IPS-18c (cell line): Measurements from ENCODE around the gene GHRHR.

Source experiments
- H3K4me3 ChIP-seq: 2 replicates; pipeline ENCODE4 v1.7.0; 2013; ENCODE audit warnings: low read depth, mild to moderate bottlenecking, low read length, moderate library complexity; ENCODE audit not compliant: insufficient read depth
- H3K9me3 ChIP-seq: one replicate; pipeline ENCODE4 v1.6.1; 2013; ENCODE audit warnings: mild to moderate bottlenecking, low read length, moderate library complexity; ENCODE audit not compliant: control insufficient read depth, insufficient read depth

Gene GHRHR

DNA sequence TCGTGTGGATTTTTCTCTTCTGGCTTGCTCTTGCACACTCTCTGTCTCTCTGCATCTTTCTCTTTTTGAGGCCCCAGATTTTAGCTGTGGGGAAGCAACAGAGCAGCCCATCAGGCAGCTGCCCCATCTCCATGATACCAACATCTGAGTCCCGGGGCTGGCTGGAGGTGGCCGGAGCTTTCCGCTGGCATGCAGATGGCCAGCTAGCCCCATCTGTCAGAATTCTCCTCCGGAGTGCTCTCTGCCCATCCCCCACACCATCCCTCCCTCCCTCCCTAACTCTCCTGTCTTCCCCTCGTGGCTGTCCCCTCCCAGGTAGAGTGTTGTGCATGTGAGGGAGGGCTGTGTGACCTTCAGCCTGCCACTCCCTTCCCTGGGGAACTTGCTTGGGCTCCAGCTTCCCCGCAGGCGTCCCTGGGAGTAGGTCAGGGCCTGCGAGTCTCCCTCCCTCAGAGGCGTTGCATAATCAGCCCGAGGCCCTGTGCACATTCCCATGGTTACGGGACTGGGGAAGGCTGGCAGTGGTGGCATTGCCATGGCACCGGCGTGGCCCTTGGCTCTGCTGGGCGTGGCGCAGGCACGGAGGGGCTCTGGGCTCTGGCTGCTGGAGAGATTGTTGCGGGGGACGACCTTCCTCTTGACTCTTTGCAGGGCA is 24.7 kb downstream of the GHRHR start:
- H3K4me3 ChIP-seq, result no peak overlapping the region
- no peaks in the 10 kb centered on the region for H3K9me3 ChIP-seq

DNA sequence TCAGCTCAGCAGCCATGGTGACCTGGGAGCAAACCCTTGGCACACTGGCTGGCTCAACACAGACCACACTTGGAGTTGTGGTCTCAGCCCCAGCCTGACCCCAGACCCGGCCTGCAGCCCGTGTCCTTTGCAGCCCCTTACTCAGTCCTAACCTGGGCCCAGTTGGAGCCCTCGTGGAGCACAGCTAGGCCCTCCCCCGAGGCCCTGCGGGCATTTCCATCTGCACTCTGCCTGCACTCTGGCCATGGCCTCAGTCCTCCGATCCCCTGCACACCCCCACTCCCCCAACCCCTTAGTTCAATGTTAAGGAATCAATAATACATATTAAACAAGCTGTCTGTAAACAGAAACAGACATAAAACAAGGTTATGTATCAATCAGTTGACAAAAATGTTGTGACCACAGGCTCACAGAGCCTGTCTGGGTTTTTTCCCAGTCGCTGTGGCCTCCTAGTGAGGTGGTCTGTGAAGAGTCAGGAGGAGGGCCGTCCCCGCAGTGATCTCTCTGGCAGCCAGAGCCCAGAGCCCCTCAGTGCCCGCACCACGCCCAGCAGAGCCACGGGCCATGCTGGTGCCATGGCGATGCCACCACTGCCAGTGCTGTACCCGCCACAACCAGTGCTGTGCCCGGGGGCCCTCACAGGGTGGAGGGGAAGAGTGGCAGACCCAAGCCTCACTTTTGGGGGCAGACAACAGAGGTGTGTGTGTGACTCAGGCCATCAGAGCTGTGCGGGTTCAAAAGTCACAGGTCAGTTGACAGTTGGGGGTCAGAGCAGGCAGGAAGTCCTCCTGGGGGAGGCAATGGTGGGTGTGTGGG is 25.5 kb downstream of the GHRHR start:
- H3K9me3 ChIP-seq, result no peaks in the 10 kb centered on the region
- no peak overlapping the region for H3K4me3 ChIP-seq

DNA sequence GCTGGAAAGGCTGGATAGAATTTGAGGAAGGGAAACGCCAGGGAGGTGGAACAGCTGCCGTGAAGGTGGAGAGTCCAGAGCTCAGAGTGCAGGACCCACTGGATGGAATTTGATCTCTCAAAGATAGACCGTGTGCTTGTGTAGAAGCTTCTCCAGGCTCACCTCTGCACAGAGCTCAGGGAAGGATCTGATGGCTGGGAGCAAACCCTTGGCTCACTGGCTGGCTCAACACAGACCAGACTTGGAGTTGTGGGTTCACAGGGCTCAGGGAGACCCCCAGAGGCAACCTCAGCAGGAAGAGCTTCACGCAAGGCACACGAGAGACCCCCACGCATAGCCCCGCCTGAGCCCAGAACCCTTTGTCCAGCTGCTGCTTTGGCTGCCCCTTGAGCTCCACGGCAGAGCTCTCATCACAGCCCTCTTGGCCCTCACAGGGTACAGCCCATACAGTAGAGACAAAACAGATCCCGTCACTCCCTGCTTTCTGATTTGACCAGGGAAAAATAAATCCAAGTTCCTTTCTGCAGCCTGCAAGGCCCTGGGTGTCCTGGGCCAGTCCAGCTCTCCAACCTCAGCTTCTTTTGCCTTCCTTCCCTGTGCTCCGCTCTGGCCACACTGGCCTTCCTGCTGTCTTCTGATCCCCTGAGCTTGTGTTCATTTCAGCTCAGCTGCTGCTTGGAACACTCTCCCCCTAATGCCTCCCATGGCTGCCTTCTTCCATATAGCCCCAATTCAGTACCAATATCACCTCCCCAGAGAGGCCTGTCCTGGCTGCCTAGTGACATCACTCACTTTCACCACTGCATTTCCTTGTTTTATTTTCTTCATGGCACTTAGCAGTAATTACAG is 26.3 kb downstream of the GHRHR start:
- no peak overlapping the region for H3K4me3 ChIP-seq
- H3K9me3 ChIP-seq, result no peaks in the 10 kb centered on the region

DNA sequence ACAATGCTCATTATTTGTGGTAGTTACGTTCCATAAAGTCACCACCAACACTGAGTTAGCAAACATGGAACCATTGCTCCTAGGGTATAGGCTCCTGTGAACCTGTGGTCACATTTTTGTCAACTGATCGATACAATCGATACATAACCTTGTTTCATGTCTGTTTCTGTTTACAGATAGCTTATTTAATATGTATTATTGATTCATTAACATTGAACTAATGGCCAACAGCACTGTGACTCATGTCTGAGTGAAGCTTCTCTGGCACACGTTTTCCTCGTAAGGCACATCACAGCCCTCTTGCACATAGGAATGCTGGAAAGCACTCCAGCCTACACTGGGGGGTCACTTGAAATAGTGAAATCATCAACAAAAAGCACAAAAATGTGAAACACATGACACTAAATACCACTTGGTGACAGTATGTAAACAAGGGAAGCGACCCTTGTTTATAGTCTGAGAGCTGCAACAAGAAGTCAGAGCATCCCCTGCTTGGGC is 27.0 kb downstream of the GHRHR start:
- Histone ChIP-seq H3K9me3 (no peaks in the 10 kb centered on the region), H3K4me3 (no peak overlapping the region)

DNA sequence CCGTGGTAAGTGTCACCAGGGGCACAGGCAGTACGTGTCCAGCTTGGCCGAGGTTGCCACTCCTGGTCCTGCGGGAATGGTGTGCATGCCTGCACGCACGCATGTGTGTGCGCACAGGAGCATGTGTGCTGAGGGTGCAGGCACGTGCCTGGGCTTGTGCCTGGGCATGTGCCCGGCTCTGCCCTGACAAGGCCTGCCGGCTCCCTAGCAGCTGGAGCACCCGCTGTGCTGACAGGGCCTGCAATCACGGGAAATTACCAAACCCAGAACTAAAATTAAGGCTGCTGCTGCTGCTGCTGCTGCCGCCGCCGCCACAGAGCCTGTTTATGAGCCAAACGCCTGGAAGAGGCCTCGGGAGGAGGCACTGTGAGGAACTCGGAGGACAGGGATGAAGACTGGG is 28.7 kb downstream of the GHRHR start:
- Histone ChIP-seq H3K4me3 (no peak overlapping the region), H3K9me3 (no peaks in the 10 kb centered on the region)

DNA sequence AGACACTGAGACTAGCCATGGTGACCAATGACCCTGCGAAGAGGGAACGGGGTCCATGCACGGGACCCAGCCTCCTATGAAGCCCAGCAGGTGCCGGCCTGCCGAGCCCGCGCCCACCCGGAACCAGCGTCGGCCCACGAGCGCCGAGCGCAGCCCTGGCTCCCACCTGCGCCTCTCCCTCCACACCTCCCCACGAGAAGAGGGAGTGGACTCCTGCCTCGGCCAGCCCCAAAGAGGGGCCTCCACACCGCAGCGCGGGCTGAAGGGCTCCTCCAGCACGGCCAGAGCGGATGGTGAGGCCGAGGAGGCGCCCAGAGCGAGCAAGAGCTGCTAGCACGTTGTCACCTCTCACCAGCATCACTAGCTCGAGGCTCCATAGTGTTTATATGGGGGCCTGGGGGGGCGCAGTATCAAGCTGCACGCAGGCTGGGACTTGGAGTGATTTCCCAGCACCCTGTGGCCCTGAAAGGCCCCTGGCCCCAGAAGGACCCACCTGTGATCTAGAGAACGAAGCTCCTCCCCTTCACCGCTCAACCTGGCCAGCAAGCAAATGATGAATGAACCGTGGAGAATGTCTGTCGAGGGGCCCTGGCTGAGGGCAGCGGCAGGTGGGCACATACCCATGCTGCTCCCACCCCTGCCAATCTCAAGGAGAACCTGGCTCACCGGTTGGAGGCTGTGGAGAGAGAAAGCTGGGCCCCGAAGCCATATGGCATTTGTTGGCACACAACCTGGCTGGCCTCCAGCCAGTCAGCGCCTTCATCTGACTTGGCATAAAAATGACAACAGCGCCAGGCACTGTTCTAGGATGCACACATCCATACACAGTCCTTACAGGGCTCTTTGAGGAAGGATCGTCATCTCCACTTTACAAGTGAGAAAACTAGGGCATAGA is 30.7 kb downstream of the GHRHR start:
- H3K4me3 ChIP-seq, result no peak overlapping the region; the same call in 1 of the 2 replicates
- no peaks in the 10 kb centered on the region for H3K9me3 ChIP-seq

DNA sequence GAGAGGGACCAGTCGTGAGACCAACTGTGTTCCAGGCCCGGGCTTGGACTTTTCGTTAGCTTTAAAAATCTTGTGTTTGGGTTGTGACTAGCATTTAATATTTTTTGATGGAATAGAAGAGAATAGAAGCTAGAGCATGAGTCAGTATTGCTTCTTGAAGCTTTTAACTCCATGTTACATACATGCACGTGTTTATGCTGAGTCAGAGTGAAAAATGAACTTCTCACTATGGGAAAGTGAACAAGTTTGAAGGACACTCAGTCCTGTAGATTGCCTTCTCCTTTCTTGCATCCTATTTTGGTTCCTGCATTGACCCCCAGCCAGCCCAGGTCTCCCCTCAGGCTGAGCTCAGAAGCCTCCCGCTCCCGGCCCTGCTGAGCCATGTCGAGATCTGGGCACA is 31.8 kb downstream of the GHRHR start:
- Histone ChIP-seq H3K4me3 (no peak overlapping the region), H3K9me3 (no peaks in the 10 kb centered on the region)

DNA sequence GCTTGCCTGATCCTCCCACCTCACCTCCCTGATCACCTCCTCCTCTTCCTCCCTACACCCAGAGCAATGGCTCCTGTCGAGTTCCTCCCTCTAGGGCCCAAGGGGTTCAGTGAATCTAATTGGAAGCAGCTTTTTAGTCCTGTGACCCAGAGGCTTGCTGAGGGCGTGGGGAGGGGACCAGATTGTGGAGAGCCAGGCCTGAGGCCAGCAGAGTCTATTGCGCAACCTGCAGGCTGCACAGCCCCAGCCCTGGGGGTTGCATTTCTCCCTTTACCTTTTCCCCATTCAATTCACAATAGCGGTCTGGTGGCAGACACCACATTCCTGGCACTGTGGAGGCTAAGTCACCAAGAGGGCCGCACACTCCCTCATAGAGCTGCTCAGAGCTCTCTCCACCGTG is 32.5 kb downstream of the GHRHR start:
- Histone ChIP-seq H3K4me3 (no peak overlapping the region), H3K9me3 (no peaks in the 10 kb centered on the region)

DNA sequence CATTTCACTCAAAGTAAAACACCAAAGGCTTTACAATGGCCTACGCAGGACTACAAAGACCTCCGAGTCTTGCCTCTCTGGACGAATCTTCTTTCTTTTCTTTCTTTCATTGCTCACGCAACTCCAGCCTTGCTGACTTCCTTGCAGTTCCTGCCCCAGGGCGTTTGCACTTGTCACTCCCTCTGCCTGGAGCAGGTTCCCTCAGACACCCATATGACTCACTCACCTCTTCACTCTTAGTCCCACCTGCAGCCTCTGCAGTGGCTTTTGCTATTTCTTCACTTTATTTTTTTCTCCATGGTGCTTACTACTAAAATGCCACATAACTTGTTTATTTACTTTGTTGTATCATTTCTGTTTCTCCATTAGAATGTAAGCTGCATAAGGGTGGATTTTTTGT is 33.1 kb downstream of the GHRHR start:
- Histone ChIP-seq H3K9me3 (no peaks in the 10 kb centered on the region), H3K4me3 (no peak overlapping the region)

DNA sequence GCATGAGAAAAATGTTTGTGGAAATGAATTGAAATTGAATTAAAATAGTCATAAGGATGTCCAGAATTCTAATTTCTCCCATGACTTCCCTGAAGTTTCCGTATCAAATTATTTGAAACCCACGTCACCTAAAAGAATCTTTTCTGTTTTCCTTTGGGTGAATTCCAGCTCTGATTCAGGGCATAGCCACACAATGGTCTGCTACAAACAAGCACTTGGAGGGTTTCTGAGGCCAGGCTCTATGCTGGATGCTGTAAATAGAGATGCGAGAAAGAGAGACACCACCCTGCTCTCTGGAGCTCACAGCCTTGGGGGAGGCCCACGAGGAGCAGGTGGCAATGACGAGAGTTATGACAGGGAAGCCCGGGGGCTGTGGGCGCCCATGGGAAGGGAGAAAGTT is 33.6 kb downstream of the GHRHR start:
- Histone ChIP-seq H3K9me3 (no peaks in the 10 kb centered on the region), H3K4me3 (no peak overlapping the region)

DNA sequence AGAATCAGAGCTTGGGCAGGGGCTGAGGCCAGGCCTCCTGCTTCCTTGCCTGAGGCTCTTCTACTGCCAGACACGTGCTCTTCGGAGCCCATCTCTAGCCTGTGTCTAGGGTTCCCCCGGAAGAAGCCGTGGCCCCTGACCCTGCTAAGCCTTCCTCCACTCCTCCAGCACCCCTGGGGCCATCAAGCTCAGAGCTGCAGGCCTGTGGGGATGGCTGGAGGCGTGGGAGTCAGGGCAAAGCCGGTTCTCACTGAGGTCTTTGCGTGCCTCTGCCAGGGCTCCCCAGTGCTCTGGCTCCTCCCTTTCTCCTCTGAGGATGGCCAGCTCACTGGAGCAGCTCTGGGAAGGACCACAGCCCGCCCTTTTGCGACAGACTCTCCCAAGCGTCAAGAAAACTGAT is 34.4 kb downstream of the GHRHR start:
- Histone ChIP-seq H3K9me3 (peaks cover 2% of the 10 kb centered on the region), H3K4me3 (no peak overlapping the region)

DNA sequence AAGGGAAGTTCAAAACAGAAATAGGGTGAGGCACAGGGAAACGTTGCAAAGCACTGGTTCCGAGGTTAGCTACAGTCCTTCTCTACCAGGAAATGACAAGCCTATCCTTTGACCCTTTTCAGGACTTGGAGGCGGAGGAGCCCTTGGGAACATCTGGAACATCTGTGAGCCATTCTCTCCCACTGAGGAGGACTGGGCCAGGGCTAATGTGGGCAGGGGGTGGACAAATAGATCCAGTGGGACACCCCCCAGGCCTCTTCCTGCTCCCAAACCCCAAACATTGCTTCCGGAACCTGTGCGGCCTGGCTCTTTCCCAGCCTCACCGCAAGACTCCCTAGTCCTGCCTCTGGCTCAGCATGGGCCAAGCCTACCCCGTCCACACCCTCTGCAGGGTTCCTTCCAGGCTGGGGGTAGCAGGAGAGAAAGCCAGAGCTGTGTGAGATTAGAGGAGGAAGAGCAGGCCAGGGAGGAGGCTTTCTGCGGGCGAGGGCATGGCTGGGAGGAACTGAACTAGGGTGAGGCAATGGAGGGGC is 36.5 kb downstream of the GHRHR start:
- Histone ChIP-seq H3K4me3 (no peak overlapping the region), H3K9me3 (peaks cover 2% of the 10 kb centered on the region)

DNA sequence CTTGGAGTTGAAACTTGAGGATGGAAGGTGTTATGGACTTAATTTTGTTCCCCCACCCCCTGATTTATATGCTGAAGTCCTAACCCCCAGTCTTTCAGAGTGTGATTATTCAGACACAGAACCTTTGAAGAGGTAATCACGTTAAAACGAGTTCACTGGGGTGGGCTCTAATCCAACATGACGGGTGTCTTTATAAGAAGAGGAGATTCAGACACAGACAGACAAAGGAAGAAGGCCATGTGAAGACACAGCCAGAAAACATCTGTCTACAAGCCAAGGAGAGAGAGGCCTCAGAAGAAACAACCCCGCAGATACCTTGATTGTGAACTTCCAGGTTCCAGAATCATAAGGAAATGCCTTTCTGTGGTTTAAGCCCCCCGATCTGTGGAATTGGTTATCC is 37.0 kb downstream of the GHRHR start:
- no peak overlapping the region for H3K4me3 ChIP-seq
- peaks cover 2% of the 10 kb centered on the region for H3K9me3 ChIP-seq

DNA sequence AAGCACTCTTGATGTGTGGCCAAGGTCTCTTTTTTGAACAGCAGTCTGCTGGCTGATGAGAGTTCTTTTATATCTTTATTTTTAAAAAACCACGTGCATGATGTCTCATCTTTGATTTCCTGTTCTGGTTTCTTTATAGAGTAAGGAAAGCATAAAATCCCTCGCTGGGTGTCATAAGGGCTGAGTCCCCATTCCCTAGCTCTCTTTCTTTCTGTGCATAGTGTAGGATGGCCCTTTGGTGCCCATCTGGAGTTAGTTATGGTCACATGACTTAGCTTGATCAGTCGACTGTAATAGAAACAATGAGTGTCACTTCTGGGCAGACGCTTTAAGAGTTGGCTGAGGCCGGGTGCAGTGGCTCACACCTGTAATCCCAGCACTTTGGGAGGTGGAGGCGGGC is 38.5 kb downstream of the GHRHR start:
- H3K4me3 ChIP-seq, result no peak overlapping the region
- H3K9me3 ChIP-seq, result peaks cover 2% of the 10 kb centered on the region

DNA sequence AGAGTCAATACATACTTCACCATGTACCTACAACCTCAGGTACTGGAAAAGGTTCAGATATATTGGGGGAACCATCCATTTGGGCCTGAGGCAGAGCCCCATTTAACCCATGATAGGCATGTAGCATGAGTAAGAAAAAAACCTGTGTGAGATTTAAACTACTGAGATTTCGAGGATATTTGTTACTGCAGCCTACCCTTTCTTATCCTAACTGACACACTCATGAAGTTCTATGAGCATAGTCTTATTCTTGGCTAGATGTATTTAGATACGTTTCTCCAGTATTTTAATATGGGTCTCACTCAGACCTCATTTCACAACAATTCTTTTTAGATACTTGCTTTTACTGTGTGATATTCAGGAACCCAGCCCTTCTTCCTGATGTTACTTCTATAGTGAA is 39.3 kb downstream of the GHRHR start:
- Histone ChIP-seq H3K9me3 (peaks cover 2% of the 10 kb centered on the region), H3K4me3 (no peak overlapping the region)

DNA sequence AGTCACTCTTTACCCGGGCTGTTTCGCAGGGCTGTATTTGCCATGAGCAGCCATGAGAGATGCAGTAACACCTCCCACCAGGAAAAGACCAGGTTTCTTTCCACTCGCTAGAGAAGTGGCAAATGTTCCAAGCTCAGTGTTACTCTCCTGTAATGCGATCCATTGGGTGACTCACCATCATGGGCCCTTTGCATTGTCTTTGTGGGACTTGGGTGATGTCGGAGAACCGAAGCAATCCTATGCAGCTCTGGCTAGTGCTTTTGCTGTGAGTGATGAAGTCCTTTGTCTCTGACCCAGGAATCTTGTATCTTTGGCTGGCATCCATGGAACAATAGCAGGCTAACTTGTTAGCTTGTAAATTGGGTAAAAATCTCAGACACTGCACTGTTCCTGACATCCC is 40.0 kb downstream of the GHRHR start:
- Histone ChIP-seq H3K9me3 (peaks cover 2% of the 10 kb centered on the region), H3K4me3 (no peak overlapping the region)

DNA sequence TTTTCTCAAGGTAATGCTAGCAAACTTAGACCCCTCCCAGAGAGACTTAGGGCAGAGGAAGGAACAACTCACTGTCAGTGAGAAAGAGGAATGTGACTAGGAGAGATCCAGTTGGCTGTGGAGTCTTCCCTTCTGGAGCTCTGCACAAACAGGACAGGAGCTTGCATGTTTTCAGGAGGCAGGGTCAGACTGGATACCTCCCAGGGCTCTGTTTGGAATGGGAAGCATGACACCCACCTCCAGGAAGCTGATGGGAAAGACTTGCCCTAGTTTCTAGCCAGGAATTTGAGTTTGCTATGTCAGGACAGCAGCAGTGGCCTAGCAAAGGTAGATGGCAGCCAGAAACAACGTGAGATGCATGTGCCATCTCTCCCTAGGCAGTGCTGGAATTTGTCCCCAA is 40.6 kb downstream of the GHRHR start:
- Histone ChIP-seq H3K9me3 (peaks cover 2% of the 10 kb centered on the region), H3K4me3 (no peak overlapping the region)
